NCI-H69 (cell line): ENCODE data around the gene SENP6.
"Not testable (repeated sequence)": the region's sequence is repeated elsewhere in the genome, so short reads cannot be mapped to it uniquely, and the experiment has no call there.

Experiments used
- DNase-seq: peaks from one replicate; lab custom pipeline; 2025; lab: John Stamatoyannopoulos, UW

SENP6 gene

DNA sequence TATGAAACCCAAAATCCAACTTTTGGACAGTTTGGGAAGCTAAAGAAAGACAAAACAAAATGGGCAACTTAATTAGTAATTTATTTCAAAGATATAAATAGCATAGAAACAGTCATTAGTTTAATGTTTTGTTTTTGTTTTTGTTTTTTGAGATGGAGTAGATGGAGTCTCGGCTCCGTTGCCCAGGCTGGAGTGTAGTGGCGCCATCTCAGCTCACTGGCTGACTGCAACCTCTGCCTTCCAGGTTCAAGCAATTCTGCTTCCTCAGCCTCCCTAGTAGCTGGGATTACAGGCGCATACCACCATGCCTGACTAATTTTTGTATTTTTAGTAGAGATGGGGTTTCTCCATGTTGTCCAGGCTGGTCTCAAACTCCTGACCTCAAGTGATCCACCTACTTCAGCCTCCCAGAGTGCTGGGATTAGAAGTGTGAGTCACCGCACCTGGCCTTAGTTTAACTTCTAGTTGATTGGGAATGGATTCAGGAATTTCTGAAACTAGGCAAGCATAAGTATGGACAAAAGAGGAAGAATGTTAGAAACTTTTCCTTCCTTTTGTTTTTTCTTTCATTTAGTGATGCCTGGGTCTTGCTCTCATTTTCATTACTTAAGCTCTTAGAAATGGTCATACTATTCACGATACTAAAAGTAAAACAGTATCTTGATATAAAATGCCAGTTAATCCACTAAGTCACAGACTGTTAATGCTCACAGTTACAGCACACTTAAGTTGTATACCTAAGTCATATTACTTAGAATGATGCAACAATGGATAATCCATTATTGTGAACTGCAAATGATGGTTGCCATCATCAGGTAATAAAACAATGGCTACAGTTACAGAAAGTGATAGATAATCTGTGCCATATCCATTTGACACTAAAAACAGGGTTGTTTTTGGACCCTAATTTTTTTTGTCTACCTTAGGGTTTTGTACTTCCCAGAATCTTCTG, 8.2 kb downstream of the SENP6 start:
- DNase-seq: no peak

- DNase-seq: no peak
Measured at GRCh38 chr6:75611011-75611701, 9.5 kb downstream of the SENP6 start.

DNA sequence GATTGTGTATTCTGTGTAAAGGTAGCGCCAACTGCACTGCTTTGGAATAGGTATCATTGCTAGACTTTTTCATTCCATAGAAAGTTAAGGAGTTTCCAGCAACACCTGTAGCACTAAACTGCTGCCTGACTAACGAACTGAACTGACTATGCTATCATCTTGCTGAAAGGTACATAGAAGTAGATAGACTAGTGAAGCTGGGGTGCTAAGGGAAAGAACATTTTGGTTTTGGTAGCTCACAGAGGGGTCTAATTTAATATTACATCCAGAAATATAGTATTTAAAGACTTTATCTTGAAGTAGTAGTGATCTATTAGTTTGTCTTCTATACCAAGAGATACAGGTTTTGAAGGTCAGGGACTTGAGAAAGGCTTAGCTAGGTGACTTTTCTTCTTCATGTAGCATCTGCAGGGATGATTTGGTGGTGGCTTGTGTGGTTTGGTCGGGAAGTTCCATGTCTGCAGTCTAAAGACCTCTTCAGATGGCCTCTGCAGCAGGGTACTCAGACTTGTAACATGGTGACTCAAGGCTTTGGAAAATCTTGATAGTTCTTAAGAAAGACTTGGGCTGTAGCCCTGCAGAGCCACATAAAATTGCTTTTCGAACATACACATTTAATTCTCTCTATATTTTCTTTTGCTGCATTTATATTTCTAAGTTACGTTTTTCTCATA, 10.2 kb downstream of the SENP6 start:
- DNase-seq: no peak

DNA sequence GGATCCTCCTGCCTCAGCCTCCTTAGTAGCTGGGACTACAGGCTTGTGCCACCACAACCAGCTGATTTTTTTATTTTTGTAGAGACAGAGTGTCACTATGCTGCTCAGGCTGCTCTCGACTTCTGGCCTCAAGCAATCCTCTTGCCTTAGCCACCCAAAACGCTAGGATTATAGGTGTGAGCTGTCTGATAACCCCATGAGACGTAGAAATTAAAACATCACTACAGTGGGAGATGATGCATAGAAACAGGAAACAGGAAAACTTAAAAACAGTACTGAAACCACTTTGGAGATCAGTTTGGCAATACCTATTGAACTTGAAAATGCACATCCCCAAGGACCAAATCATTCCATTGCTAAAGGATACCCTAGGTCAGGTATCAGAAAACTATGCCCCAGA, 10.8 kb downstream of the SENP6 start:
- DNase-seq: no peak

- peak; percentile 7 for DNase-seq
Measured at GRCh38 chr6:75613056-75613501, 11.4 kb downstream of the SENP6 start.

DNA sequence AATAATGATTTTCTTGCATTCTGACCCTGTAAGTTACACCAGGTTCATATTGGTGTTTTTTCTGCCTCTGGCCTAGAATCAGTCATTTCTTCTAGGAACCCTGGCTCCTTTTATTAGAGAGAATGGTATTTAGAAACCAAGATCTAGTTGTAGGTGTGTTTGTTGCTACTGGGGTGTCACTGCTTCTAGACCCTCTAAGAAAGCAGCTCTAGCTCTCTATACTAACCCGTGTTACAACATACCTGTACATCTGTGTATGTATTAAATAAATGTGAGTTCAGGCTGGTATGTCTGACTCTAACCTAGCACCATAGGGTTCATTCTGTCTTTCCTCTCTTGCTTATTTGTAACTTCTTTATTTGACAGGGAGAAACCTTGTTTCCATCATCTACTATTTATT, 16.8 kb downstream of the SENP6 start:
- no peak for DNase-seq

DNA sequence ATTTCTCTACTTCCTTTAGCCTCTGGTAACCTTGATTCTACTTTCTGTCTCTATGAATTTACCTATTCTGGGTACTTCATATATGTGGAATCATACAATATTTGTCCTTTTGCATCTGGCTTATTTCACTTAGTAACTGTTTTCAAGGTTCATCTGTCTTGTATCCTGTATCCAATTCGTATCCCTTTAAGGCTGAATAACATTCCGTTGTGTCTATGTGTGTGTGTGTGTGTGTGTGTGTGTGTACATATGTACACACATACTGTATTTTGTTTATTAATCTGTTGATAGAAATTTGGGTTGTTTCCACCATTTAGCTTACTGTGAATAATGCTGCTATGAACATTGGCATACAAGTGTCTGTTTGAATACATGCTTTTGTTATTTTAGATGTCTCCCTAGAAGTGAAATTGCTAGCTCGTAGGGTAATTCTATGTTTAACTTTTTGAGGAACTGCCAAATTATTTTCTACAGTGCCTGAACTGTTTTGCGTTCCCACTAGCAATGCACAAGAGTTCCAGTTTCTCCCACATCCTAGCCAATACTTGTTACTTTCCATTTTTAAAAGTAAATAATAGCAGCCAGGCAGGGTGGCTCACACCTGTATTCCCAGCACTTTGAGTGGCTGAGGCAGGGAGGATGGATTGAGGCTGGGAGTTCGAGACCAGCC, 17.7 kb downstream of the SENP6 start:
- DNase-seq: no peak

GRCh38 chr6:75620381-75621304, 19.0 kb downstream of the SENP6 start:
- no peak for DNase-seq

- no peak for DNase-seq
Measured at GRCh38 chr6:75621846-75622245, 20.2 kb downstream of the SENP6 start.

GRCh38 chr6:75623491-75623890, 21.8 kb downstream of the SENP6 start:
- no peak for DNase-seq

GRCh38 chr6:75624335-75624734, 22.7 kb downstream of the SENP6 start:
- DNase-seq: no peak

GRCh38 chr6:75624988-75625387, 23.3 kb downstream of the SENP6 start:
- no peak for DNase-seq

DNA sequence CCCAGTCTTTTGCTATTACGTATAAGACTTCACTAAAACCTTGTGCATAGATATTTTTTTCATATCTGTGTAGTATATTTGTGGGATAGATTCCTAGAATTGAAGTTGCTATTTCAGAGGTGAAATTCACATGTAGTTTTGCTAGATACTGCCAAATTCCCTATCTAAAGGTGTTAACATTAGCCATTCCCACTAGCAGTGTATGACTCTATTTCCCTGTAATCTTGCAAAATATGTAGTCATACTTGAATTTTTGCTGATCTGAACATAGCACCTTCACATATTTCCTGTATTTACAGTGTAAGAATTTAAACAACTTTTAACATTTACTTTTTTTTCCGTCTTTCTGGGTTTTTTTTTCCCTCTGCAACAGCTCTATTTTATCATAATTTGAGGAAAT, 24.9 kb downstream of the SENP6 start:
- no peak for DNase-seq

- not testable (repeated sequence) for DNase-seq
Measured at GRCh38 chr6:75627708-75628107, 26.0 kb downstream of the SENP6 start.

- no peak for DNase-seq
Measured at GRCh38 chr6:75631859-75632635, 30.4 kb downstream of the SENP6 start.

GRCh38 chr6:75633045-75633444, 31.4 kb downstream of the SENP6 start:
- no peak for DNase-seq

- no peak for DNase-seq
Measured at GRCh38 chr6:75642311-75642710, 40.6 kb downstream of the SENP6 start.

- no peak for DNase-seq
Measured at GRCh38 chr6:75643173-75643572, 41.5 kb downstream of the SENP6 start.

DNA sequence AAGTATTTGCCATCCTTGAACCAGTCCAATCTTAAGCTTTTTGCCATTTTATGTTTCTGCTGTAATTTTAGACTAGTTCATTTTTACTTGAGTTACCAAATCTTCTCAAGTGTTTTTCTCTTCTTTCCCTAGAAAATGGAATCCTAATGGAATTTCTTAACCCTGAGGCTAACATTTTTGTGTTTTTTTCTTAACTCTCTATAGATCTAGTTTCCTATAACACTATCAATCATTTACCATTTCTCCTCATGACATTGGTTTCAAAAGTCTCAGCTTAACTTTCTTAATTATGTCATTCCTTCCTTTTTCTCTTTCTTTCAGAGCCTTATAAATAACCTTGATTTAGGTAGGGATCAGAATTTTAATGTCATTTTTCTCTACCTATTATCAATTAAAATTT, 54.8 kb downstream of the SENP6 start:
- no peak for DNase-seq

- no peak for DNase-seq
Measured at GRCh38 chr6:75657327-75657726, 55.6 kb downstream of the SENP6 start.
